Immature natural killer cell (primary cell): ENCODE results near the gene THOP1. TPM values are rescaled to one million over a fixed set of nuclear protein-coding genes. Genes with fewer than 3 reads are reported as not detected.

ENCODE experiments used
- DNase-seq, 3 donors: peaks; one replicate each; pipeline ENCODE4 v3.0.0; 2022; ENCODE audit warnings: mixed read lengths in 1 of 3
- H3K27ac Mint-ChIP-seq, 6 donors: one replicate each; pipeline ENCODE4 v1.8.0; 2020; ENCODE audit warnings: mixed read lengths in 6 of 6, mild to moderate bottlenecking in 5 of 6, inconsistent platforms in 4 of 6, moderate library complexity in 3 of 6
- H3K27me3 Mint-ChIP-seq, 3 donors: one replicate each; pipeline ENCODE4 v1.8.0; 2020 to 2021; ENCODE audit warnings: low read depth in 3 of 3, mild to moderate bottlenecking in 3 of 3, mixed read lengths in 3 of 3, moderate library complexity in 3 of 3, inconsistent platforms in 1 of 3
- H3K36me3 Mint-ChIP-seq, 3 donors: one replicate each; pipeline ENCODE4 v1.8.0; 2020; ENCODE audit warnings: mixed read lengths in 3 of 3, inconsistent platforms in 2 of 3, mild to moderate bottlenecking in 2 of 3
- H3K4me1 Mint-ChIP-seq, 2 donors: one replicate each; pipeline ENCODE4 v1.8.0; 2020; ENCODE audit warnings: inconsistent platforms in 2 of 2, mild to moderate bottlenecking in 2 of 2, mixed read lengths in 2 of 2, moderate library complexity in 1 of 2
- H3K4me3 Mint-ChIP-seq, 5 donors: one replicate each; pipeline ENCODE4 v1.8.0; 2020; ENCODE audit warnings: mild to moderate bottlenecking in 5 of 5, mixed read lengths in 5 of 5, inconsistent platforms in 3 of 5, moderate library complexity in 3 of 5
- H3K9me3 Mint-ChIP-seq, 6 donors: one replicate each; pipeline ENCODE4 v1.8.0; 2020; ENCODE audit warnings: mild to moderate bottlenecking in 6 of 6, mixed read lengths in 6 of 6, inconsistent platforms in 4 of 6, moderate library complexity in 3 of 6
- polyA plus RNA-seq, 3 donors: library from polyadenylated mRNA; unstranded; fragments of 300-500 nt; fragmentation: Illumina TruSeq; gene quantifications; one replicate each; pipeline ENCODE4 v1.2.3, GENCODE V29; 2021

THOP1 gene
- polyA plus RNA-seq, 3 donors from 2014 or later = 20.0 to 39.9 (median 31.6) TPM

DNA sequence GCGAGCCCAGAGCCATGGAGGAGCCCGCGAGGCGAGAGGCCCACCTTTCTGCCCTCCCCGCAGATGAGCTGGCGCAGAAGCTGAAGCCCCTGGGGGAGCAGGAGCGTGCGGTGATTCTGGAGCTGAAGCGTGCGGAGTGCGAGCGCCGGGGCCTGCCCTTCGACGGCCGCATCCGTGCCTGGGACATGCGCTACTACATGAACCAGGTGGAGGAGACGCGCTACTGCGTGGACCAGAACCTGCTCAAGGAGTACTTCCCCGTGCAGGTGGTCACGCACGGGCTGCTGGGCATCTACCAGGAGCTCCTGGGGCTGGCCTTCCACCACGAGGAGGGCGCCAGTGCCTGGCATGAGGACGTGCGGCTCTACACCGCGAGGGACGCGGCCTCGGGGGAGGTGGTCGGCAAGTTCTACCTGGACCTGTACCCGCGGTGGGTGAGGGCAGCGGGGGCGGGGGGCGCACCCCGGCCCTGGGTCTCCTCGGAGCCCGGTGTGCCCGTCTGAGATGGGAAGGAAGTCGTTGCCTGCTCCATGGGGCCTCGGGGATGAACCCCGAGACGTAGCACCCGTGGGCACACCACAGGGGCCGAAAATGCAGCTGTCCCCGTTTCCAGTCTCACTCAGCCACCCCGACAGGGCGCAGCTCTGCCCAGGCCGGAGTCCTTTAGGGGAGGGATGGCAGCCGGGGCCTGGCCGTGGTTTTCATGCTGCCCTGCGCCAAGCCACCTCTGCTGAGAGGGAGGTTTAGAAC lies 22.3 kb downstream of the THOP1 start:
- Mint-ChIP-seq H3K9me3 (no peaks in the 10 kb centered on the region), H3K27ac (no peak overlapping the region), H3K4me1 (peaks cover 3 to 4% of the 10 kb centered on the region in 2 donors), H3K4me3 (no peak overlapping the region), H3K36me3 (peaks cover 3 to 14% (median 7%) of the 10 kb centered on the region in 3 donors), H3K27me3 (peaks cover 0 to 2% (median 1%) of the 10 kb centered on the region in 3 donors)
- DNase-seq = no peak

DNA sequence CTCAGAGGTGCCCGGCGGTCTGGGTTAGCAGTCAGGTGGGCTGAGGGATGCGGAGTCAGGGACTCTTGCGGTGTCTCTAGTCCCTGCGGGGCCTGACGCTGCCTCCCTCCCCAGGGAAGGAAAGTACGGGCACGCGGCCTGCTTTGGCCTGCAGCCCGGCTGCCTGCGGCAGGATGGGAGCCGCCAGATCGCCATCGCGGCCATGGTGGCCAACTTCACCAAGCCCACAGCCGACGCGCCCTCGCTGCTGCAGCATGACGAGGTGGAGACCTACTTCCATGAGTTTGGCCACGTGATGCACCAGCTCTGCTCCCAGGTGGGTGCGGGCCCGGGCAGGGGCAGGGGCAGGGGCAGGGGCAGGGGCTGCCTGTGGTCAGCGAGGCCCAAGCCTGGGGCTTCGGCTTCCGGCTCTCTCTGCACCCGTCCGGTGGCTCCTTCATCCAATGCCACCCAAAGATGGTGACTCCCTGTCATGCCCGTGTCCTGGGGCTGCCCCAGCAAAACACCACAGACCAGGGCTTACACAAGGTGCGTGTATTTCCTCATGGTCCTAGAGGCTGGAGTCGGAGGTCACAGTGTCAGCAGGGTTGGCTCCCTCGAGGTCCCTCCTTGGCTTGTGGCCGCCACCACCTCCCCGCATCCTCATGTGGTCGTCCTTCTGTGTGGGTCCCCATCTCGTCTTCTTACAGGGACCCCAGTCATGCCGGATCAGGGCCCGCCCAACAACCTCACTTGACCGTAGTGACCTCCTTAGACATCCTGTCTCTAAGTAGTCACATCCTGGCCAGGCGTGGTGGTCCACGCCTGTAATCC lies 23.0 kb downstream of the THOP1 start:
- Mint-ChIP-seq H3K27ac (no peak overlapping the region), H3K4me1 (no peaks in the 10 kb centered on the region), H3K9me3 (no peaks in the 10 kb centered on the region), H3K27me3 (peaks cover 0 to 2% (median 1%) of the 10 kb centered on the region in 3 donors), H3K36me3 (peaks cover 3 to 9% (median 4%) of the 10 kb centered on the region in 3 donors), H3K4me3 (no peak overlapping the region)
- no peak for DNase-seq

DNA sequence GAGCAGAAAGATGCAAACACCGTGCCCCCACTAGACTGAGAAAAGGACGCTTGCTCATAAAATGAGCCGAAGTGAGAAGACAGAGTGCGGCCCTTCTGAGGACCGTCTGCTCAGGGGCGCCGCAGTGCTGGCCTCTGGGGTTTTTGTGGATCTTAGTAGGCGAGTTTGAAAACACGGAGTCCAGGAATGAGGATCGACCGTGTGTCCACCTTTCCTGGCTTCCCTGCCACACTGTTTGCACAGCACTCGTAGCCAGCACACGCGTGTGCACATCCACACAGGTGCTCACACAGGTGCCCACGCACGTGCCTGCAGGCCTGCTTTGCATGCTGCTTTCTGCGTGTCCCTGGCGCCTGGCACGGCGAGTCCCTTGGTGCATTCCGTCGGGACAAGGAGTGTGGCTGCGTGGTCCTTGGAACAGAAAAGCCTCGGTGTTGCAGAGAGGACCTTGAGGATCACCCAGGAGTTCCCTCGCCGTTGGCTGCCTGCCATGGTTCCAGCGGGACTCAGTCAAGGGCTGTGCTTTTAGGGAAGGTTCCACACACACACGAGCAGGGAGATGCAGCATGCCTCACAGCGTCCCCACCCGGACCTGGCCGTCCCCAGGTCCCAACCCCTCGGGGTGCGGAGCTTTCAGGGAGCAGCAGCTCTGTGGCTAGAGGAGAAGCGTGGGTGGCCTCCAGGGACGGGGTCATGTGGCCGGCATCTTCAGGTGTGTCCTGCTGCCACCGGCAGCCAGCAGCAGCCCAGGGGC lies 24.3 kb downstream of the THOP1 start:
- Mint-ChIP-seq H3K9me3 (no peaks in the 10 kb centered on the region), H3K27ac (no peak overlapping the region), H3K4me3 (no peak overlapping the region), H3K27me3 (peaks cover 0 to 2% (median 1%) of the 10 kb centered on the region in 3 donors), H3K4me1 (no peaks in the 10 kb centered on the region), H3K36me3 (peaks cover 3 to 9% (median 4%) of the 10 kb centered on the region in 3 donors)
- no peak for DNase-seq

DNA sequence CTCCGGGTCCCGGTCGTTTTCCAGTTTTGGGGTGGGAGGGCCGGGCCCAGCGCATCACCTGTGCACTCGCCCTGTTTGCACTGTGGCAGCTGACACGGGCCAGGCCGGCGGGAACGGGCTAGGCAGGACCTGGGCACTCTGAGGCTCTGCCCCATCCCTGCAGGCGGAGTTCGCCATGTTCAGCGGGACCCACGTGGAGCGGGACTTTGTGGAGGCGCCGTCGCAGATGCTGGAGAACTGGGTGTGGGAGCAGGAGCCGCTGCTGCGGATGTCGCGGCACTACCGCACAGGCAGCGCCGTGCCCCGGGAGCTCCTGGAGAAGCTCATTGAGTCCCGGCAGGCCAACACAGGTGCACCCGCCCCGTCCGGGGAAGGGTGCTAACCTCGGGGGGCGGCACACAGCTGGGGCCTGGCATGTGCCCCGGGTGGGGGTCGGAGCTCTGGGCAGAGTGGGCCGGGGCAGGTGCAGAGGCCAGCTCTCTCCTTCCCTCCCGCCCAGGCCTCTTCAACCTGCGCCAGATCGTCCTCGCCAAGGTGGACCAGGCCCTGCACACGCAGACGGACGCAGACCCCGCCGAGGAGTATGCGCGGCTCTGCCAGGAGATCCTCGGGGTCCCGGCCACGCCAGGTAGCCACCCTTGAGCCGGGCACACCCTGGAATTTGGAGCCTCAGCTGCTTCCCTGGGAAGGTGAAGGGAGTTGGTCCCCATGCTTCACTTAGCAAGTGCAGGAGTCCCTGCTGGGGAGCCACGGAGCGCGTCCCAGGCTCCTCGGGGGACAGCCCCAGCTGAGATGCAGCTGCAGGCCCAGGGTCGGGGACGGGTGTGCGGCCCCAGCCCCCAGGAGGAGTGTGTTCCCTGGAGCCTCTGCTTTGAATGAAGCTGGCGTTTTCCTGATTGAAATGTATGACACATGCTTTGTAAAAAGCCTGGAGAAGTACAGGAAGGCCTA lies 25.1 kb downstream of the THOP1 start:
- DNase-seq = no peak
- H3K4me1 Mint-ChIP-seq = no peaks in the 10 kb centered on the region
- H3K27ac Mint-ChIP-seq = no peak overlapping the region
- H3K27me3 Mint-ChIP-seq = peaks cover 0 to 2% (median 1%) of the 10 kb centered on the region in 3 donors
- H3K36me3 Mint-ChIP-seq = peaks cover 3 to 9% (median 4%) of the 10 kb centered on the region in 3 donors
- no peak overlapping the region for H3K4me3 Mint-ChIP-seq
- no peaks in the 10 kb centered on the region for H3K9me3 Mint-ChIP-seq

DNA sequence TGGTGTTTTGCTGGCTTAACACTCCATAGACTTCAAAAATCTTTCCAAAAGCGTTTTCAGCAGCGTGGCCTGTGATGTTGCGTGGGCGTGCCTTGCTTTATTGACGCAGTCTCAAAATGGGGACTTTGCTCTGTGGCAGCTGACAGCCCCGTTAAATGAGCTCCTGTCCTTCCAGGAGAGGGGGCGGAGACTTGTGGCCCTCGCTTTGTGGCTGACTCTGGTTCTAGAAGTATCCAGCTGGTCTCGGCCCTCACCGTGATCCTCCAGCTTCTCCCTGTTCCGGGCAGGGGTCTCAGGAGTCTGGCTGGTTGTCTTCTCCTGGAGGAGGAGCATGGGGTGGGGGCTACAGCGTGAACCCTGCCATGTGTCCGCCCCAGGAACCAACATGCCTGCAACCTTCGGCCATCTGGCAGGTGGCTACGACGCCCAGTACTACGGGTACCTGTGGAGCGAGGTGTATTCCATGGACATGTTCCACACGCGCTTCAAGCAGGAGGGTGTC lies 26.0 kb downstream of the THOP1 start:
- Mint-ChIP-seq H3K27ac (no peak overlapping the region), H3K9me3 (no peaks in the 10 kb centered on the region), H3K36me3 (peaks cover 3 to 9% (median 4%) of the 10 kb centered on the region in 3 donors), H3K27me3 (peaks cover 0 to 2% (median 1%) of the 10 kb centered on the region in 3 donors), H3K4me1 (no peaks in the 10 kb centered on the region), H3K4me3 (no peak overlapping the region)
- DNase-seq = no peak

DNA sequence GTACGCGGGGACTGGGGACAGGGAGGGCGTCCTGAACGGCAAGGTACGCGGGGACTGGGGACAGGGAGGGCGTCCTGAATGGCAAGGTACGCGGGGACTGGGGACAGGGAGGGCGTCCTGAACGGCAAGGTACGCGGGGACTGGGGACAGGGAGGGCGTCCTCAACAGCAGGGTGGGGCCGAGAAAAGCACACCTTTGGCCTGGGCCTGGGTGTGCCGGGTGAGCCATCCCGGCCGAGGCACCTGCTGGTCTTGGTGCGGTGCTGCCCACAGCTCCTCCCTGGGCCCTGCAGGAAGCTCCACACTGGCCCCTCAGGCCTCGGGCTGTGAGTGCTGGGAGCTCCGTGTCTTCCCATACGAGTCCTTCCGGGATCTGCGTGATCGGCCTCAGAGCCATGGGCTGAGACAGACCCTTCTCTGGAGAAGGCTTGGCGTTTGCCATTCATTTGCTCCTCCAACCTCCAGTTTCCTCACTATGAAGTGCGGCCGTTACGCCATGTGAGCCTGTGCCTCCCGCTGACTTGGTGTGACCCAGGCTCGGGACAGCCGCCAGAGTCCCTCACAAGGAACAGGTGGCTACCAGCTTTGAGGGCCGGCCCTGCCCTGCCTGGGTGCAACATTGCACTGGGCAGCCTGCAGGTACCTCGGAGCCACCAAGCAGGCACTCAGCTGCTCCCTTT lies 26.6 kb downstream of the THOP1 start:
- no peaks in the 10 kb centered on the region for H3K4me1 Mint-ChIP-seq
- H3K36me3 Mint-ChIP-seq = peaks cover 3 to 9% (median 4%) of the 10 kb centered on the region in 3 donors
- no peak overlapping the region for H3K27ac Mint-ChIP-seq
- H3K4me3 Mint-ChIP-seq = no peak overlapping the region
- DNase-seq = no peak
- no peaks in the 10 kb centered on the region for H3K9me3 Mint-ChIP-seq
- peaks cover 0 to 2% (median 1%) of the 10 kb centered on the region in 3 donors for H3K27me3 Mint-ChIP-seq

DNA sequence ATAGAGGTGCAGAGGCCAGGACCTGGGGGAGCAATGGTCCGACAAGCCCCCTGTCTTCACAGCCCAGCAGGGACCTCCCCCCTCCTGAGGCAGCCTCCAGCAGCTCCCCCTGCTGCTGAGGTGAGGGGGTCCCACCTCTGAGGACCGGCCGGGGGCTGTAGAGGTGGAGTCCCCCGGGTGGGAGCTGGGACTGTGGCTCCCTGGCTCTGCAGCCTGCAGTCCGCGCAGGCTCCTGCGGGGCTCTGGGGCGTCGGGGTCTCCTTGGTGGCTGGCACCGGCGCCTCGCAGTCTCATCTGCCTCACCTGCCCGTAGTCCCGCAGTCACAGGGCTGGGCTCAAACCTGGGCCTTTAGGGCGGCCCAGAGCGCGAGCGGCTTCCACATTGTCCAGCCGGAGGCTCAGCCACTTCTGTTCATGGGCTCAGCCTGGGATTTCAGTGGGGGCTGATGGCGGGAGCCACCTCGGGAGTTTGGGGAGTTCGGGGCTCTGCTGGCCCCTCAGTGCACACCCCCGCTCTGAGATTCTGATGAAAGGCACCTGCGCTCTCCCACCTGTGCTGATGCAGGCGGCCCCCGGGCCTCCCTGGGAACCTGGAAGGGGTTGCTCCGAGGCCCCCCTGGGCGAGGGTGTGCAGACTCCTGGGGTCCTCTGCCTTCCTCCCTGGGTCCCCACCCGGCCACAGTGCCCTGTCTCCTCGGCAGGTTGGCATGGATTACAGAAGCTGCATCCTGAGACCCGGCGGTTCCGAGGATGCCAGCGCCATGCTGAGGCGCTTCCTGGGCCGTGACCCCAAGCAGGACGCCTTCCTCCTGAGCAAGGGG lies 27.3 kb downstream of the THOP1 start:
- no peak overlapping the region for H3K27ac Mint-ChIP-seq
- H3K4me3 Mint-ChIP-seq = no peak overlapping the region
- peaks cover 3 to 9% (median 4%) of the 10 kb centered on the region in 3 donors for H3K36me3 Mint-ChIP-seq
- peaks cover 0 to 2% (median 1%) of the 10 kb centered on the region in 3 donors for H3K27me3 Mint-ChIP-seq
- no peaks in the 10 kb centered on the region for H3K4me1 Mint-ChIP-seq
- DNase-seq = no peak
- H3K9me3 Mint-ChIP-seq = no peaks in the 10 kb centered on the region

DNA sequence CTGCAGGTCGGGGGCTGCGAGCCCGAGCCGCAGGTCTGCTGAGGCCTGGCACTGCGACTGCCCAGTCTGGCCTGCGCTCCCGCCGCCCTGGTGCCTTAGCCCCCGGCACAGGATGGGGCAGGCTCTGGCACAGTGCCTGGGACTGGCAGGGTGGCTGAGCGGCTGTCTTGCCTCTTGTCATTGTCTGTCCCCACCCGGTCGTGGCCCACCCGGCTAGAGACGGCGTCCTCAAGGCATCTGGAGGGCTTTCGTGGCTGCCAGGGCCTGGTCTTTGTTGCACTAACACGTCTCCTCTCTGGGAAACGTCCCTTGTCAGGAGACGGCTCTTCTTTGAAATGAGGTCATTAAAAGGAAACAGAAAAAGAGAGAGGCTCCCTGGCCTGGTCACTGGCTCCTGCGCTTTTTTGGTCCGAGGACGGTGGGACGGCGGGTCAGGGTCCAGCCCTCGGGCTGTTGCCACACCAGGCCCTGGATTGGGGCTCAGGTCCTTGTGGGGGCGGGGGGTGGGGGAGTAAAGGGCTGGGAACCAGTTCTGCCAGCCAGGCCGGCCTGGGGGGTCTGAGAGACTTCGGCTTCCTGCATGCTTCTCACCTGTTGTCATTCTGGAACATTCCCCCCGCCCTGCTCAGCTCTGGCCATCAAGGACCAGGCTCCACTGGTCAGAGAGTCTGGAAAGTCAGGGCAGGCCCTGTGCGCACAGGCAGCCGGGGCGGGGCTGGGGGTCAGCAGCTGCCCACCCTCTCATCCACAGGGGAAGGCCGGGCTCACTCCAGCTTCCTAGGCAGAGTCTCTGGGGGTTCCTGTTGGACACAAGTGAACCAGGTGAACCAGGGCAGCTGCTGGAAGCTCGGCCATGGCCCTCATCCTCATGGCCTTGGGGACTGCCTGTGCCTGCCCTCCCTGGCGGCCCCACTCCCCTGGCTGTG lies 28.2 kb downstream of the THOP1 start:
- no peaks in the 10 kb centered on the region for H3K9me3 Mint-ChIP-seq
- H3K4me3 Mint-ChIP-seq = no peak overlapping the region
- no peak for DNase-seq
- H3K27me3 Mint-ChIP-seq = peaks cover 0 to 2% (median 1%) of the 10 kb centered on the region in 3 donors
- H3K4me1 Mint-ChIP-seq = no peaks in the 10 kb centered on the region
- peaks cover 3 to 8% (median 3%) of the 10 kb centered on the region in 3 donors for H3K36me3 Mint-ChIP-seq
- no peak overlapping the region for H3K27ac Mint-ChIP-seq

DNA sequence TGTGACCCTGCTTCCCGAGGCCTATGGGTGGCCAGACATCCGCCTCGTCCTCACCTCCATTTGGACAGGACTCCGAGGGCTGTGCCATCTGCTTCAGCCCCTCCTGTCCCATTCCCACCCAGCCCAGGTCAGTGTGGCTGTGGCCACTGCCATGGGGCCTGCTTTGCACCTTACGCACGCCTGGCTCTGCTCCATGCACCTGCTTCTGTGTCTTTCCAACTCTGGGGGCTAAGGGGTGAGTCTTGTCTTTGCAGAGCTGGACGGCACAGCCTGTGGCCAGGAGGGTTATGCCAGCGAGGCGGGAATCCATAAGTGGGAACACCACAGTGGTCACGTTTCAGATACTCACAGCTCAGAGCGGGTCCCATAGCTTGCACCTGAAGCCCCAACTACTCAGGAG lies 29.1 kb downstream of the THOP1 start:
- Mint-ChIP-seq H3K4me3 (no peak overlapping the region), H3K4me1 (no peaks in the 10 kb centered on the region), H3K36me3 (no peaks in the 10 kb centered on the region), H3K27me3 (no peaks in the 10 kb centered on the region), H3K27ac (no peak overlapping the region), H3K9me3 (no peaks in the 10 kb centered on the region)
- DNase-seq = no peak

DNA sequence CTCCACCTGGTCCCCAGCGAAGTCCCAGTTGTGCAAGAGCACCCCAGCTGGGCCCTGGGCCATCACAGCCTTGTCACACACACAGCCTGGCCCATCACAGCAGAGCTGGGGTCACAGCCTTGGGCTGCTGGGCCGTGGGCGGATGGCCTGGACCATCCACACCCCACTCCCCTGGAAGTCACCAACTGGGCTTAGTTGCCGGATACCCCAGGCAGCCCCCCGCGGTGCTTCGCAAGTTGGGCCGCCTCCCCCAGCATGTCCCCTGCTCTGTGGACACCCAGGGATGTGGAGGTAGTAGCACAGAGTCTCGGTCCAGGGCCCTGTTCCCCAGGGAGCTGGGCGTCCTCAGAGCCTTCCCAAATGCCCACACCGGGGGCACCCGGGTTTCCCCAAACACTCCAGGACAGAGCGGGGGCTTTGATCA lies 29.9 kb downstream of the THOP1 start:
- Mint-ChIP-seq H3K36me3 (no peaks in the 10 kb centered on the region), H3K27me3 (peaks cover 0 to 2% (median 0%) of the 10 kb centered on the region in 3 donors), H3K4me3 (no peak overlapping the region), H3K9me3 (no peaks in the 10 kb centered on the region), H3K27ac (no peak overlapping the region), H3K4me1 (peaks cover 0 to under 1% of the 10 kb centered on the region in 2 donors)
- DNase-seq = no peak

DNA sequence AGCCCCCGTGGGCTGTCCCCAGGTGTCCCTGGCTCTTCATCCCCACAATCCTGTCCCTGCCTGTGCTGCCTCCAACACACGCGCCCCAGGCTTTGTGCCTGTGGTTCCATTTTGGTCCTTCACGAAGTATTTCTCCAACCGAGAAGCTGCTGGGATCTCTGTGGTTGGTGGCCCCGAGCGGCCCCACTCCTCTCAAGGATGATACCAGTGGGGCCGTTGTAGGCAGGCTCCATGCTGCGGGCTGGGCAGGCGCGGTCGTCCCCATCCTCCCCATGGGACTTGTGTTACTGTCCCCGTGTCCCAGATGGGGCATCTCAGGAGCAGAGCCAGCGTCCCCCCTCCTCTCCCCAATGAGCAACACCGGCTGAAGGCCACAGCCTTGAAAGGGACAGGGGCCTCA lies 30.6 kb downstream of the THOP1 start:
- Mint-ChIP-seq H3K4me1 (peaks cover under 1 to 5% of the 10 kb centered on the region in 2 donors), H3K9me3 (no peaks in the 10 kb centered on the region), H3K27ac (no peak overlapping the region), H3K27me3 (peaks cover 0 to 2% (median 0%) of the 10 kb centered on the region in 3 donors), H3K4me3 (no peak overlapping the region), H3K36me3 (no peaks in the 10 kb centered on the region)
- no peak for DNase-seq
